Astrocyte (in vitro differentiated cells and primary cell): Measurements from ENCODE around the gene RPS6KA2. TPM values are rescaled to one million over a fixed set of nuclear protein-coding genes. Genes with fewer than 3 reads are reported as not detected.
A peak's percentile ranks its signal among the peaks of the same experiment; 100 is the strongest.

Source experiments
- DNase-seq: peaks from one replicate; pipeline ENCODE4 v3.0.0-alpha.2; 2010; ENCODE audit warnings: low read depth
- FAIRE-seq: peaks from 2 replicates; lab custom pipeline; 2011; peaks lifted over from hg19 to GRCh38; lab: Jason Lieb, UNC
- H2AFZ ChIP-seq: 2 replicates; pipeline ENCODE4 v1.6.0; 2012; ENCODE audit warnings: low read depth, low read length, inconsistent platforms
- H3K27ac ChIP-seq: 2 replicates; pipeline ENCODE4 v1.5.1; 2011; ENCODE audit warnings: low read depth, low read length, inconsistent platforms
- H3K27me3 ChIP-seq: 2 replicates; pipeline ENCODE4 v1.6.0; 2011; ENCODE audit warnings: low read length, inconsistent platforms; ENCODE audit not compliant: insufficient read depth
- H3K36me3 ChIP-seq: 2 replicates; pipeline ENCODE4 v1.5.1; 2011; ENCODE audit warnings: low read length, inconsistent platforms; ENCODE audit not compliant: insufficient read depth
- H3K4me1 ChIP-seq: 2 replicates; pipeline ENCODE4 v1.5.1; 2011; ENCODE audit warnings: low read length, inconsistent platforms; ENCODE audit not compliant: insufficient read depth
- H3K4me2 ChIP-seq: 2 replicates; pipeline ENCODE4 v1.6.0; 2012; ENCODE audit warnings: low read length, inconsistent platforms
- H3K4me3 ChIP-seq: 2 replicates; pipeline ENCODE4 v1.5.1; 2011; ENCODE audit warnings: low read depth, mild to moderate bottlenecking, low read length, inconsistent platforms; ENCODE audit not compliant: insufficient read depth
- H3K79me2 ChIP-seq: 2 replicates; pipeline ENCODE4 v1.6.0; 2012; ENCODE audit warnings: mild to moderate bottlenecking, low read length, inconsistent platforms; ENCODE audit not compliant: insufficient read depth
- H3K9ac ChIP-seq: 2 replicates; pipeline ENCODE4 v1.6.0; 2012; ENCODE audit warnings: mild to moderate bottlenecking, low read length, inconsistent platforms
- H3K9me3 ChIP-seq: 2 replicates; pipeline ENCODE4 v1.5.1; 2012; ENCODE audit warnings: low read depth, mild to moderate bottlenecking, low read length, inconsistent platforms; ENCODE audit not compliant: insufficient read depth
- H4K20me1 ChIP-seq: 2 replicates; pipeline ENCODE4 v1.6.0; 2012; ENCODE audit warnings: low read length, inconsistent platforms; ENCODE audit not compliant: insufficient read depth
- H3K27ac Mint-ChIP-seq: one replicate; pipeline ENCODE4 v1.8.0; 2021; ENCODE audit warnings: mild to moderate bottlenecking, mixed read lengths; ENCODE audit not compliant: unreplicated experiment
- H3K27me3 Mint-ChIP-seq: one replicate; pipeline ENCODE4 v1.8.0; 2021; ENCODE audit warnings: low read depth, mixed read lengths; ENCODE audit not compliant: unreplicated experiment
- H3K36me3 Mint-ChIP-seq: one replicate; pipeline ENCODE4 v1.8.0; 2021; ENCODE audit warnings: low read depth, mixed read lengths; ENCODE audit not compliant: unreplicated experiment
- H3K4me1 Mint-ChIP-seq: one replicate; pipeline ENCODE4 v1.8.0; 2021; ENCODE audit warnings: low read depth, mixed read lengths; ENCODE audit not compliant: unreplicated experiment
- H3K4me3 Mint-ChIP-seq: one replicate; pipeline ENCODE4 v1.8.0; 2021; ENCODE audit warnings: mild to moderate bottlenecking, moderate library complexity, mixed read lengths; ENCODE audit not compliant: unreplicated experiment
- H3K9me3 Mint-ChIP-seq: one replicate; pipeline ENCODE4 v1.8.0; 2021; ENCODE audit warnings: mild to moderate bottlenecking, mixed read lengths; ENCODE audit not compliant: unreplicated experiment
- CTCF ChIP-seq: IDR thresholded peaks from 2 replicates; pipeline ENCODE4 v1.5.1; 2011; ENCODE audit warnings: low read depth, mild to moderate bottlenecking, inconsistent platforms, low read length, moderate library complexity; ENCODE audit not compliant: insufficient read depth
- EZH2 ChIP-seq: IDR thresholded peaks from 2 replicates; pipeline ENCODE4 v1.6.1; 2012; ENCODE audit warnings: mild to moderate bottlenecking, low read length, inconsistent platforms; ENCODE audit not compliant: insufficient read depth
- total RNA-seq: library from RNA; stranded (reverse); gene quantifications from 2 replicates; pipeline ENCODE4 v1.2.1, GENCODE V29; 2021

Gene RPS6KA2
- total RNA-seq, 1 donor from 2014 or later = 33.5 TPM

- no peak for TF ChIP-seq EZH2
- no peak for TF ChIP-seq CTCF
- Mint-ChIP-seq H3K27ac (no peak overlapping the region), H3K36me3 (peaks cover 8% of the 10 kb centered on the region), H3K4me3 (no peak overlapping the region), H3K27me3 (peaks cover 31% of the 10 kb centered on the region), H3K4me1 (peaks cover 16% of the 10 kb centered on the region), H3K9me3 (peaks cover 2% of the 10 kb centered on the region)
- DNase-seq (no peak), FAIRE-seq (no peak)
- no peaks in the 10 kb centered on the region for H3K36me3 ChIP-seq
- no peaks in the 10 kb centered on the region for H3K79me2 ChIP-seq
- H2AFZ ChIP-seq = no peak overlapping the region
- H3K27me3 ChIP-seq = peaks cover 13% of the 10 kb centered on the region
- H3K4me2 ChIP-seq = no peak overlapping the region
- no peaks in the 10 kb centered on the region for H4K20me1 ChIP-seq
- no peak overlapping the region for H3K4me3 ChIP-seq
- H3K9ac ChIP-seq = no peak overlapping the region
- H3K4me1 ChIP-seq = no peaks in the 10 kb centered on the region
- no peaks in the 10 kb centered on the region for H3K9me3 ChIP-seq
- no peak overlapping the region for H3K27ac ChIP-seq
These were observed 43.0 kb upstream of the RPS6KA2 start for GRCh38 chr6:166670013-166670412.

GRCh38 chr6:166667796-166668610, 41.0 kb upstream of the RPS6KA2 start:
- Mint-ChIP-seq H3K9me3 (no peaks in the 10 kb centered on the region), H3K4me3 (no peak overlapping the region), H3K27ac (peak overlapping the region; percentile 9), H3K36me3 (peaks cover 6% of the 10 kb centered on the region), H3K27me3 (peaks cover 33% of the 10 kb centered on the region), H3K4me1 (peaks cover 16% of the 10 kb centered on the region)
- Histone ChIP-seq H3K9ac (no peak overlapping the region), H3K4me3 (no peak overlapping the region), H4K20me1 (no peaks in the 10 kb centered on the region), H3K27me3 (peaks cover 14% of the 10 kb centered on the region), H3K9me3 (no peaks in the 10 kb centered on the region), H3K4me1 (no peaks in the 10 kb centered on the region), H3K36me3 (no peaks in the 10 kb centered on the region), H3K4me2 (no peak overlapping the region), H3K27ac (no peak overlapping the region), H3K79me2 (no peaks in the 10 kb centered on the region), H2AFZ (no peak overlapping the region)
- no peak for TF ChIP-seq CTCF
- no peak for TF ChIP-seq EZH2
- DNase-seq = no peak
- FAIRE-seq = no peak

- Histone ChIP-seq H3K4me1 (no peaks in the 10 kb centered on the region), H3K4me3 (no peak overlapping the region), H3K36me3 (no peaks in the 10 kb centered on the region), H3K9me3 (no peaks in the 10 kb centered on the region), H4K20me1 (no peaks in the 10 kb centered on the region), H3K9ac (no peak overlapping the region), H3K27ac (no peak overlapping the region), H3K27me3 (peaks cover 10% of the 10 kb centered on the region), H3K79me2 (no peaks in the 10 kb centered on the region), H2AFZ (no peak overlapping the region), H3K4me2 (no peak overlapping the region)
- no peaks in the 10 kb centered on the region for H3K4me1 Mint-ChIP-seq
- DNase-seq (no peak), FAIRE-seq (no peak)
- peaks cover 29% of the 10 kb centered on the region for H3K27me3 Mint-ChIP-seq
- peaks cover 2% of the 10 kb centered on the region for H3K36me3 Mint-ChIP-seq
- no peak overlapping the region for H3K27ac Mint-ChIP-seq
- H3K4me3 Mint-ChIP-seq = no peak overlapping the region
- no peaks in the 10 kb centered on the region for H3K9me3 Mint-ChIP-seq
- TF ChIP-seq EZH2 (no peak), CTCF (no peak)
These were observed 37.1 kb upstream of the RPS6KA2 start for GRCh38 chr6:166664135-166664534.
